Urinary bladder (tissue), 2 donors: Measurements from ENCODE around the gene KCP. TPM values are rescaled to one million over a fixed set of nuclear protein-coding genes. Genes with fewer than 3 reads are reported as not detected.

Experiments used
- polyA plus RNA-seq: library from polyadenylated mRNA; stranded (reverse); fragments of 200-250 nt; gene quantifications from one replicate; pipeline ENCODE4 v1.2.3, GENCODE V29; 2013
- total RNA-seq: library from RNA; depleted of rRNA; stranded (reverse); fragments of >200 nt; gene quantifications from one replicate; pipeline ENCODE4 v1.2.3, GENCODE V29; 2014
- donor health status: healthy.

The KCP gene
- total and polyA plus RNA-seq, 2 donors, result 0.42 to 1.4 TPM

Other genes with a start within 250 kb of the KCP start
- 0.79 TPM for gene GARIN1A, start 238.4 kb downstream of the KCP start, total RNA-seq
- gene GARIN1A, start 238.4 kb downstream of the KCP start, polyA plus RNA-seq, result 0.44 TPM
- gene CALU, start 171.3 kb downstream of the KCP start, total RNA-seq, result 345 TPM
- gene CALU, start 171.3 kb downstream of the KCP start, polyA plus RNA-seq, result 173 TPM
- not detected for gene OPN1SW, start 134.9 kb downstream of the KCP start, total RNA-seq
- not detected for gene OPN1SW, start 134.9 kb downstream of the KCP start, polyA plus RNA-seq
- 18.4 TPM for gene CCDC136, start 118.7 kb downstream of the KCP start, total RNA-seq
- 27.3 TPM for gene CCDC136, start 118.7 kb downstream of the KCP start, polyA plus RNA-seq
- gene FLNC, start 80.3 kb downstream of the KCP start, total RNA-seq, result 136 TPM
- gene FLNC, start 80.3 kb downstream of the KCP start, polyA plus RNA-seq, result 336 TPM
- gene ATP6V1F, start 47.9 kb downstream of the KCP start, total RNA-seq, result 38.2 TPM
- gene ATP6V1F, start 47.9 kb downstream of the KCP start, polyA plus RNA-seq, result 183 TPM
- gene IRF5, start 27.2 kb upstream of the KCP start, total RNA-seq, result 5.3 TPM
- 5.0 TPM for gene IRF5, start 27.2 kb upstream of the KCP start, polyA plus RNA-seq
- 45.9 TPM for gene TNPO3, start 144.4 kb upstream of the KCP start, total RNA-seq
- 25.7 TPM for gene TNPO3, start 144.4 kb upstream of the KCP start, polyA plus RNA-seq
- gene TSPAN33, start 234.0 kb upstream of the KCP start, total RNA-seq, result 9.5 TPM
- gene TSPAN33, start 234.0 kb upstream of the KCP start, polyA plus RNA-seq, result 15.6 TPM